ENCODE measurements around the gene CMSS1.

DNA sequence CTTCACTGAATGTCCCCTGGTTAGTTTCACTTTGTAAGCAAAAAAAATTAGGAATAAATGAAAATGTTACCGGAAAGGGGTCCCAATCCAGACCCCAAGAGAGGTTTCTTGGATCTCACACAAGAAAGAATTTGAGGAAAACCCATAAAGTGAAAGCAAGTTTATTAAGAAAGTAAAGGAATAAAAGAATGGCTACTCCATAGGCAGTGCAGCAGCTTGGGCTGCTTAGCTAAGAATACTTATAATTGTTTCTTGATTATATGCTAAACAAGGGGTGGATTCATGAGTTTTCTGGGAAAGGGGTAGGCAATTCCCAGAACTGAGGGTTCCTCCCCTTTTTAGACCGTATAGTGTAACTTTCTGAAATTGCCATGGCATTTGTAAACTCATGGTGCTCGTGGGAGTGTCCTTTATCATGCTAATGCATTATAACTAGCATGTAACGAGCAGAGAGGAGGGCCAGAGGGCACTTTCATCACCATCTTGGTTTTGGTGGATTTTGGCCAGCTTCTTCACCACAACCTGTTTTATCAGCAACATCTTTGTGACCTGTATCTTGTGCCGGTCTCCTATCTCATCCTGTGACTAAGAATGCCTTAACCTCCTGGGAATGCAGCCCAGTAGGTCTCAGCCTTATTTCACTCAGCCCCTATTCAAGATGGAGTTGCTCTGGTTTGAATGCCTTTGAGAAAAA, 41.0 kb upstream of the CMSS1 start:
- TF ChIP-seq, protein P1, sequence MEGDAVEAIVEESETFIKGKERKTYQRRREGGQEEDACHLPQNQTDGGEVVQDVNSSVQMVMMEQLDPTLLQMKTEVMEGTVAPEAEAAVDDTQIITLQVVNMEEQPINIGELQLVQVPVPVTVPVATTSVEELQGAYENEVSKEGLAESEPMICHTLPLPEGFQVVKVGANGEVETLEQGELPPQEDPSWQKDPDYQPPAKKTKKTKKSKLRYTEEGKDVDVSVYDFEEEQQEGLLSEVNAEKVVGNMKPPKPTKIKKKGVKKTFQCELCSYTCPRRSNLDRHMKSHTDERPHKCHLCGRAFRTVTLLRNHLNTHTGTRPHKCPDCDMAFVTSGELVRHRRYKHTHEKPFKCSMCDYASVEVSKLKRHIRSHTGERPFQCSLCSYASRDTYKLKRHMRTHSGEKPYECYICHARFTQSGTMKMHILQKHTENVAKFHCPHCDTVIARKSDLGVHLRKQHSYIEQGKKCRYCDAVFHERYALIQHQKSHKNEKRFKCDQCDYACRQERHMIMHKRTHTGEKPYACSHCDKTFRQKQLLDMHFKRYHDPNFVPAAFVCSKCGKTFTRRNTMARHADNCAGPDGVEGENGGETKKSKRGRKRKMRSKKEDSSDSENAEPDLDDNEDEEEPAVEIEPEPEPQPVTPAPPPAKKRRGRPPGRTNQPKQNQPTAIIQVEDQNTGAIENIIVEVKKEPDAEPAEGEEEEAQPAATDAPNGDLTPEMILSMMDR (IDR thresholded peaks at IDR 0.05; ENCODE audit: low read depth, low read length, missing input control): no peak
- no peak for TF ChIP-seq HNF4A (conservative IDR thresholded peaks at IDR 0.05)
